Endodermal cell (in vitro differentiated cells): ENCODE data around the gene KDM8. TPM values are rescaled to one million over a fixed set of nuclear protein-coding genes. Genes with fewer than 3 reads are reported as not detected.

Experiments
- DNase-seq: peaks from one replicate; pipeline ENCODE4 v3.0.0-alpha.2; 2017
- H3K27ac ChIP-seq: 2 replicates; pipeline ENCODE4 v1.5.1; 2013; ENCODE audit warnings: mild to moderate bottlenecking, low read depth, low read length, moderate library complexity
- H3K27me3 ChIP-seq: 2 replicates; pipeline ENCODE4 v1.6.1; 2013; ENCODE audit warnings: mild to moderate bottlenecking, low read length, moderate library complexity; ENCODE audit not compliant: insufficient read depth, control insufficient read depth, poor library complexity, severe bottlenecking
- H3K36me3 ChIP-seq: 2 replicates; pipeline ENCODE4 v1.7.0; 2013; ENCODE audit warnings: mild to moderate bottlenecking, low read length, moderate library complexity; ENCODE audit not compliant: control insufficient read depth, insufficient read depth
- H3K4me1 ChIP-seq: one replicate; pipeline ENCODE4 v1.7.0; 2013; ENCODE audit warnings: low read length; ENCODE audit not compliant: control insufficient read depth, insufficient read depth
- H3K4me3 ChIP-seq: 2 replicates; pipeline ENCODE4 v1.5.1; 2013; ENCODE audit warnings: mild to moderate bottlenecking, low read length, moderate library complexity
- H3K9ac ChIP-seq: 2 replicates; pipeline ENCODE4 v1.6.1; 2013; ENCODE audit warnings: mild to moderate bottlenecking, low read length, moderate library complexity; ENCODE audit not compliant: poor library complexity, severe bottlenecking; ENCODE audit errors: extremely low read depth
- H3K9me3 ChIP-seq: 2 replicates; pipeline ENCODE4 v1.6.1; 2013; ENCODE audit warnings: mild to moderate bottlenecking, low read length, moderate library complexity; ENCODE audit not compliant: control insufficient read depth
- H3K27ac Mint-ChIP-seq: 2 replicates; pipeline ENCODE4 v1.8.0; 2020; ENCODE audit warnings: mixed read lengths
- H3K27me3 Mint-ChIP-seq: 2 replicates; pipeline ENCODE4 v1.8.0; 2021; ENCODE audit warnings: mild to moderate bottlenecking, mixed read lengths; ENCODE audit not compliant: insufficient read depth
- H3K36me3 Mint-ChIP-seq: 2 replicates; pipeline ENCODE4 v1.8.0; 2020; ENCODE audit warnings: low read depth, mixed read lengths
- H3K4me1 Mint-ChIP-seq: 2 replicates; pipeline ENCODE4 v1.8.0; 2020; ENCODE audit warnings: mixed read lengths
- H3K4me3 Mint-ChIP-seq: 2 replicates; pipeline ENCODE4 v1.8.0; 2020; ENCODE audit warnings: mild to moderate bottlenecking, moderate library complexity, mixed read lengths
- H3K9me3 Mint-ChIP-seq: 2 replicates; pipeline ENCODE4 v1.8.0; 2020; ENCODE audit warnings: mild to moderate bottlenecking, mixed read lengths
- WGBS, 2 experiments: methylation state at CpG; one replicate each; pipeline versions ENCODE4 v1.1.5 to v1.1.7; 2013; ENCODE audit warnings: missing lambda C conversion rate in 2 of 2, mixed read lengths in 1 of 2; ENCODE audit not compliant: insufficient coverage in 1 of 2, insufficient read length in 1 of 2; 5-methylcytosine and 5-hydroxymethylcytosine counted together
- total RNA-seq, 2 donors: library from RNA; stranded (reverse); fragmentation: NEBNext Ultra II Directional in 1 of 2; extraction: Animal tissue kit (Norgen Biotek cat#: 25700) in 1 of 2; gene quantifications; 2 replicates in 1 of 2; 3 replicates in 1 of 2; pipeline ENCODE4 v1.2.1, GENCODE V29; 2021
- TF ChIP-seq, protein P1 (sequence below): fragments of 200-600 bp; sonication (generic); conservative IDR thresholded peaks from 2 replicates; pipeline ENCODE4 v1.5.0; 2021; ENCODE audit warnings: antibody characterized with exemption, mild to moderate bottlenecking

Gene KDM8
- total RNA-seq, 2 donors from 2014 or later = 11.0 to 12.1 TPM

DNA sequence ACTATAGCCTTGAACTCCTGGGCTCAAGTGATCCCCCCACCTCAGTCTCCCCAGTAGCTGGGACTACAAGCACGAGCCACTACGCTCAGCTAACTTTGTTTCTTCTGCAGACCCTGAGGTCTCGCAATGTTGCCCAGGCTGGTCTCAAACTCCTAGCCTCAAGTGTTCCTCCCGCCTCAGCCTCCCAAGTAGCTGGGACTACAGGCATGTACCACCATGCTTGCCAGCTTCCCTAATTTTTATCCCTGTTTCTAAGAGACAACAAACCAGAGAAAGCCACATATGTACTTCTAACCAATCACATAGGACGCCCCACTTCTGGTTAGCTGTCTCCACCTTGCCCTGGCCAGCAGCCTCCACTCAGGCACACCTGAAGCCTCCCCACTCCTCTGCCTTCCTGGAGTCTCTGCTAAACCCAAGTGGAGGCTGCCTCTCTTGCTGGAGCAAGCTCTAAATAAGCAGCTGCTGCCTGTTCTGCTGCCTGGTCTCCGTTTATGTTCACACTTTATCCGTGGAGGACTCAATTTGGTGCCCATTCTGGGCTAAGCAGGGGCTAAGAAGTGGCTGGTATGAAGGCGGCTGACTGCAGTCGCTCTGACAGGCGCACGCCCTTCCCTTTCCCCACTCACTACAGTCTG is 40.5 kb downstream of the KDM8 start:
- DNase-seq = peak; percentile 41
- Mint-ChIP-seq H3K9me3 (no peaks in the 10 kb centered on the region), H3K4me3 (no peak overlapping the region), H3K27ac (no peak overlapping the region), H3K27me3 (no peaks in the 10 kb centered on the region), H3K36me3 (no peaks in the 10 kb centered on the region), H3K4me1 (peaks cover 7% of the 10 kb centered on the region)
- no peak overlapping the region for H3K4me3 ChIP-seq
- 94% methylated on average over 7 to 11 of the region's 11 CpGs for WGBS, 2 experiments
- no peak overlapping the region for H3K9ac ChIP-seq
- TF ChIP-seq, protein P1, sequence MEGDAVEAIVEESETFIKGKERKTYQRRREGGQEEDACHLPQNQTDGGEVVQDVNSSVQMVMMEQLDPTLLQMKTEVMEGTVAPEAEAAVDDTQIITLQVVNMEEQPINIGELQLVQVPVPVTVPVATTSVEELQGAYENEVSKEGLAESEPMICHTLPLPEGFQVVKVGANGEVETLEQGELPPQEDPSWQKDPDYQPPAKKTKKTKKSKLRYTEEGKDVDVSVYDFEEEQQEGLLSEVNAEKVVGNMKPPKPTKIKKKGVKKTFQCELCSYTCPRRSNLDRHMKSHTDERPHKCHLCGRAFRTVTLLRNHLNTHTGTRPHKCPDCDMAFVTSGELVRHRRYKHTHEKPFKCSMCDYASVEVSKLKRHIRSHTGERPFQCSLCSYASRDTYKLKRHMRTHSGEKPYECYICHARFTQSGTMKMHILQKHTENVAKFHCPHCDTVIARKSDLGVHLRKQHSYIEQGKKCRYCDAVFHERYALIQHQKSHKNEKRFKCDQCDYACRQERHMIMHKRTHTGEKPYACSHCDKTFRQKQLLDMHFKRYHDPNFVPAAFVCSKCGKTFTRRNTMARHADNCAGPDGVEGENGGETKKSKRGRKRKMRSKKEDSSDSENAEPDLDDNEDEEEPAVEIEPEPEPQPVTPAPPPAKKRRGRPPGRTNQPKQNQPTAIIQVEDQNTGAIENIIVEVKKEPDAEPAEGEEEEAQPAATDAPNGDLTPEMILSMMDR = no peak
- peak overlapping the region; percentile 81 for H3K27ac ChIP-seq
- H3K27me3 ChIP-seq = no peaks in the 10 kb centered on the region
- H3K9me3 ChIP-seq = no peaks in the 10 kb centered on the region
- no peaks in the 10 kb centered on the region for H3K4me1 ChIP-seq
- H3K36me3 ChIP-seq = no peaks in the 10 kb centered on the region

DNA sequence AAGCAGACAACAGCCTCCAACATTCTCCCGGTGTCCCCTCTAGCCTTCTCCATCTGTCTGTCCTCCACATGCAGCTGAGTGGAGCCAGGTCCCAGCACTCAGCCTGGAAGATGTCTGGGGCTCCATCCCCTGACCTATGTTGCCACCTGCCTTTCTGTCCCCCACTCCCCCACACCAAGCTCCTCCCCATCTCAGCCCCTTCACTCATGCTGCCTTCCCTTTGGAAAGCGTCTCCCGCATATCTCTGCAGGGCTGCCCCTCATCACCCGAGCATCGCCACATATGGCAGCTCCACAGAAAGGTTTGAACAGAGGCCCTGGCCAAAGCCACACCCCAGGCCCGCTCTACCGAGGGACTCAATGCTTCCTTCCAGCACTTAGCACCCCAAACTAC is 41.0 kb downstream of the KDM8 start:
- TF ChIP-seq, protein P1 = no peak
- WGBS, 2 experiments = 85 to 96% methylated on average over 4 to 7 of the region's 7 CpGs
- no peak overlapping the region for H3K4me3 Mint-ChIP-seq
- H3K36me3 ChIP-seq = no peaks in the 10 kb centered on the region
- H3K9me3 Mint-ChIP-seq = no peaks in the 10 kb centered on the region
- no peaks in the 10 kb centered on the region for H3K27me3 ChIP-seq
- no peaks in the 10 kb centered on the region for H3K36me3 Mint-ChIP-seq
- no peak for DNase-seq
- no peak overlapping the region for H3K4me3 ChIP-seq
- H3K9me3 ChIP-seq = no peaks in the 10 kb centered on the region
- H3K27me3 Mint-ChIP-seq = no peaks in the 10 kb centered on the region
- H3K4me1 ChIP-seq = no peaks in the 10 kb centered on the region
- peaks cover 7% of the 10 kb centered on the region for H3K4me1 Mint-ChIP-seq
- H3K27ac ChIP-seq = no peak overlapping the region
- H3K9ac ChIP-seq = no peak overlapping the region
- H3K27ac Mint-ChIP-seq = no peak overlapping the region

DNA sequence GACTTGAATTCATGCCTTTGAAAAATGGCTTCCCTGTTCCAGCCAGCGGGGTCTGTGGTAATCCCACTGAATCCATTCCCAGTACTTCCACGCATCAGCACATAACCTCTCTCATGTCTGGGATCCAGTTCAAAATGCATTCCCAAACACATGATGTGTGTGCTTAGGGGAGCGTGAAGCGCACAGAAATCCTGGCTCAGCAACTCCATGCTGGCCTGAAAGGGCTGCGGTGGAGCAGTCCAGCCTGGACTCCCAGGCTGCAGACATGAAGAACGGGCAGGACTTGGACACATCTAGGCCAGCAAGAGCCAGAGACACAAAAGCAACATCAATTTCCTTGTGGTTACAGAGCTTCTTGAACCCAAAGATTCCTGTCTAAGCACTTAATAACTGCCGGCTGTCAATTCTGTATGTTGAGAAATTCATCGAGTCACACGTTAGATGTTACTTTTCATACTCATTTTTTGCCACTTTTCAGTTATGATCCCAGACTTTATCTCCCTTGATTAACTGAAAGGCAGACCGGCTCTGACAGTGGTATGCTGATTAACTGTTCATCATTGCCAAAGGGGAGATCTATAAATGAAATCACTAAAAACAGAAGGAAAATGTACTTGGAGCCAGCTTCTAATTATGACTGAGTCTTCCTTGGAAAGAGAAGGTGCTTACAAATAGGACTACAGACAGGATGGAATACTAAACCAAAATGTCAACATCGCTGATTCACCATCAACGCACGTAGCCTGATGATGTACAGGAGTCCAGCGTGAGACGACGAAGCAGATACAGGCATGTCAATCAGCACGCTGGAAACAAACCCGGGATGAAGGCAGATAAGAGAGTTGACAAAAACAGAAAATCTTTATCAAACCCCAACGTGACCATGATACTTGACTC is 42.2 kb downstream of the KDM8 start:
- H3K27ac Mint-ChIP-seq = no peak overlapping the region

More for the DNA sequence above, 42.2 kb downstream of the KDM8 start:
- Histone ChIP-seq H3K4me1 (no peaks in the 10 kb centered on the region), H3K9ac (no peak overlapping the region), H3K27ac (no peak overlapping the region), H3K9me3 (no peaks in the 10 kb centered on the region), H3K36me3 (no peaks in the 10 kb centered on the region), H3K27me3 (no peaks in the 10 kb centered on the region), H3K4me3 (no peak overlapping the region)
- no peaks in the 10 kb centered on the region for H3K36me3 Mint-ChIP-seq
- H3K9me3 Mint-ChIP-seq = no peaks in the 10 kb centered on the region
- H3K4me1 Mint-ChIP-seq = peaks cover 18% of the 10 kb centered on the region
- H3K4me3 Mint-ChIP-seq = no peak overlapping the region
- peak; percentile 22 for DNase-seq
- TF ChIP-seq, protein P1 = no peak
- no peaks in the 10 kb centered on the region for H3K27me3 Mint-ChIP-seq
- 93 to 96% methylated on average over 17 to 19 of the region's 19 CpGs for WGBS, 2 experiments
